K562 (cell line): Measurements from ENCODE around the gene MBD4. TPM values are rescaled to one million over a fixed set of nuclear protein-coding genes. Genes with fewer than 3 reads are reported as not detected.

Source experiments
- BDP1 ChIP-seq: IDR thresholded peaks from 3 replicates; pipeline ENCODE4 v1.6.1; 2011; ENCODE audit not compliant: insufficient read length, insufficient read depth
- CBX1 ChIP-seq: sonication (generic); IDR thresholded peaks from 2 replicates; pipeline ENCODE4 v1.6.1; 2016; ENCODE audit warnings: antibody characterized with exemption, low read depth, mild to moderate bottlenecking
- GATAD2A ChIP-seq: fragments of 450-650 bp; IDR thresholded peaks from 2 replicates; pipeline ENCODE4 v1.6.1; 2017
- HDAC2 ChIP-seq: fragments of 450-650 bp; IDR thresholded peaks from 2 replicates; pipeline ENCODE4 v1.6.1; 2016; ENCODE audit warnings: mild to moderate bottlenecking
- HNRNPUL1 ChIP-seq: fragments of 200-400 bp; formaldehyde crosslinking; IDR thresholded peaks from 2 replicates; pipeline ENCODE4 v1.6.1; 2017; ENCODE audit warnings: low read length
- RBBP5 ChIP-seq: fragments of 200-600 bp; sonication (generic); IDR thresholded peaks from 2 replicates; pipeline ENCODE4 v1.6.1; 2012; ENCODE audit warnings: borderline replicate concordance, mild to moderate bottlenecking, low read length, control low read depth, inconsistent platforms; ENCODE audit not compliant: insufficient read depth, poor library complexity, severe bottlenecking
- RHOXF2B ChIP-seq: fragments of 250-450 bp; sonication (Bioruptor Pico); conservative IDR thresholded peaks from 2 replicates; pipeline ENCODE4 v1.5.1; 2021
- SAFB ChIP-seq: fragments of 200-400 bp; formaldehyde crosslinking; IDR thresholded peaks from 2 replicates; pipeline ENCODE4 v1.6.1; 2017; ENCODE audit warnings: low read depth, low read length, borderline replicate concordance
- SIN3B ChIP-seq: fragments of 450-650 bp; IDR thresholded peaks from 2 replicates; pipeline ENCODE4 v1.6.1; 2017; ENCODE audit warnings: low read depth, mild to moderate bottlenecking, moderate library complexity
- SLC30A9 ChIP-seq: fragments of 250-450 bp; sonication (Bioruptor Pico); IDR thresholded peaks from 2 replicates; pipeline ENCODE4 v1.8.0; 2022; ENCODE audit warnings: mild to moderate bottlenecking, moderate library complexity
- TARDBP ChIP-seq: fragments of 450-650 bp; IDR thresholded peaks from 2 replicates; pipeline ENCODE4 v1.6.1; 2016
- TRIM28 ChIP-seq: fragments of 450-650 bp; IDR thresholded peaks from 2 replicates; pipeline ENCODE4 v1.6.1; 2017
- WHSC1 ChIP-seq: IDR thresholded peaks from one replicate; pipeline ENCODE4 v1.6.1; 2012; ENCODE audit warnings: low read length, control low read depth, inconsistent platforms
- ZNF146 ChIP-seq: IDR thresholded peaks from one replicate; pipeline ENCODE4 v1.6.1; 2018; ENCODE audit warnings: missing compliant biosample characterization; ENCODE audit not compliant: unreplicated experiment
- ZNF239 ChIP-seq: fragments of 250-450 bp; sonication (Bioruptor Pico); IDR thresholded peaks from 2 replicates; pipeline ENCODE4 v1.4.0; 2020; ENCODE audit warnings: mild to moderate bottlenecking
- ZNF384 ChIP-seq: IDR thresholded peaks from 2 replicates; pipeline ENCODE4 v1.6.1; 2012; ENCODE audit warnings: low read depth, low read length, improper control_type of control experiment
- ZNF408 ChIP-seq: fragments of 250-450 bp; sonication (Bioruptor Pico); IDR thresholded peaks from 2 replicates; pipeline ENCODE4 v1.4.0; 2020; ENCODE audit warnings: low read depth, mild to moderate bottlenecking, moderate library complexity
- polyA plus RNA-seq, 8 experiments: library from polyadenylated mRNA; depleted of rRNA in 4 of 8; stranded (reverse) in 5 of 8; unstranded in 3 of 8; fragments of >200 nt; fragmentation: Nextera tagmentation in 2 of 8; fragmentation: Illumina TruSeq in 1 of 8; extraction: Ambion mirVana in 2 of 8; extraction: Trizol in 1 of 8; gene quantifications; 2 replicates each; pipeline versions ENCODE4 v1.2.1 to v1.2.3, GENCODE V29; 2011 to 2014; ENCODE audit warnings: inconsistent platforms in 1 of 8, missing spikeins in 1 of 8
- total RNA-seq, 7 experiments: library from RNA; depleted of rRNA in 6 of 7; stranded (reverse); fragments of >200 nt in 6 of 7; fragmentation: Illumina TruSeq in 2 of 7; extraction: Trizol in 2 of 7; gene quantifications; 2 replicates each; pipeline versions ENCODE4 v1.2.1 to v1.2.3, GENCODE V29; 2011 to 2021; ENCODE audit warnings: low replicate concordance in 1 of 7
- TF ChIP-seq, protein P1 (sequence below): fragments of 450-650 bp; formaldehyde crosslinking; IDR thresholded peaks from 2 replicates; pipeline ENCODE4 v1.4.0; 2022; ENCODE audit warnings: missing genetic modification characterization
- TF ChIP-seq, protein P2 (sequence below): sonication (generic); formaldehyde crosslinking; IDR thresholded peaks from 2 replicates; pipeline ENCODE4 v1.8.0; 2022; ENCODE audit warnings: mild to moderate bottlenecking, missing genetic modification reagents, borderline replicate concordance
- TF ChIP-seq, protein P3 (sequence below): fragments of 250-450 bp; sonication (Bioruptor Pico); IDR thresholded peaks from 2 replicates; pipeline ENCODE4 v1.8.0; 2022; ENCODE audit warnings: moderate library complexity, mild to moderate bottlenecking, inconsistent platforms
- TF ChIP-seq, protein P4 (sequence below): IDR thresholded peaks from 2 replicates; pipeline ENCODE4 v1.6.1; 2011; ENCODE audit warnings: borderline replicate concordance, low read depth, mild to moderate bottlenecking, moderate library complexity, low read length; ENCODE audit not compliant: insufficient read depth, poor library complexity, severe bottlenecking
- TF ChIP-seq, protein P5 (sequence below): fragments of 450-650 bp; IDR thresholded peaks from 2 replicates; pipeline ENCODE4 v1.6.1; 2016; ENCODE audit warnings: borderline replicate concordance

Gene MBD4
- total and polyA plus RNA-seq, 9 of the 15 experiments (the other 6 are each of a cell fraction or from before 2014, with no cell fraction given): 13.3 to 63.9 (median 39.0) TPM

DNA sequence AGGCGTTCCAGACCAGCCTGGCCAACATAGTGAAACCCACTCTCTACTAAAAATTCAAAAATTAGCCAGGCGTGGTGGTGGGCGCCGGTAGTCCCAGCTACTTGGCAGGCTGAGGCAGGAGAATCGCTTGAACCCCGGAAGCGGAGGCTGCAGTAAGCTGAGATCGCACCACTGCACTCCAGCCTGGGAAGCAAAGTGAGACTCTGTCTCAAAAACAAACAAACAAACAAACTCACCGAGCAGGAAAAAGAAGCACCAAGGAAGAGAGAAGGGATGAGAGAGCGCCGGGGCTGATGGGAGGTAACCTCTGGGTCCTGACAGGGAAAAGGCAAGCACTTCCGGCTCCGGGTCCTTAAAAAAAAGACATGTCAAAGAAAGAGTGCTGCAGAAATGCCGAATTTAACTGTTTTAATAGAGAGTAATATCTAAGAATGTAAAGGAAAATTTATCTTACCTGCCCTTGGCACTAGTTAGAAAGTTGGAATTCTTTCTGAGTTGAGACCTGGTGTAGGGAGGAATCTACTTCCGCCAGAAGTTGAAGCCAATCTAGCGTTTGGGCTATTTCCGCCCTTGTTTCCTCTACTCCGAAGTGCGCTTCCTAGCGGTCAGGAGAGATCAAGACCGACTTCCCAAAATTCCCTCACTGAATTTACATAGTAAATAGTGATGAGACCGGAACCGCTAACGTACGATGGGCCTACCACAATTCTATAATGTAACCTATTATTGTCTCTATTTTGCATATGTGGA lies 40.4 kb downstream of the MBD4 start (continued):
- TF ChIP-seq, protein P1, sequence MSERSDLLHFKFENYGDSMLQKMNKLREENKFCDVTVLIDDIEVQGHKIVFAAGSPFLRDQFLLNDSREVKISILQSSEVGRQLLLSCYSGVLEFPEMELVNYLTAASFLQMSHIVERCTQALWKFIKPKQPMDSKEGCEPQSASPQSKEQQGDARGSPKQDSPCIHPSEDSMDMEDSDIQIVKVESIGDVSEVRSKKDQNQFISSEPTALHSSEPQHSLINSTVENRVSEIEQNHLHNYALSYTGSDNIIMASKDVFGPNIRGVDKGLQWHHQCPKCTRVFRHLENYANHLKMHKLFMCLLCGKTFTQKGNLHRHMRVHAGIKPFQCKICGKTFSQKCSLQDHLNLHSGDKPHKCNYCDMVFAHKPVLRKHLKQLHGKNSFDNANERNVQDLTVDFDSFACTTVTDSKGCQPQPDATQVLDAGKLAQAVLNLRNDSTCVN (CRISPR knock-in tag): no peak
- TF ChIP-seq HNRNPUL1: no peak
- no peak for TF ChIP-seq HDAC2
- TF ChIP-seq, protein P2, sequence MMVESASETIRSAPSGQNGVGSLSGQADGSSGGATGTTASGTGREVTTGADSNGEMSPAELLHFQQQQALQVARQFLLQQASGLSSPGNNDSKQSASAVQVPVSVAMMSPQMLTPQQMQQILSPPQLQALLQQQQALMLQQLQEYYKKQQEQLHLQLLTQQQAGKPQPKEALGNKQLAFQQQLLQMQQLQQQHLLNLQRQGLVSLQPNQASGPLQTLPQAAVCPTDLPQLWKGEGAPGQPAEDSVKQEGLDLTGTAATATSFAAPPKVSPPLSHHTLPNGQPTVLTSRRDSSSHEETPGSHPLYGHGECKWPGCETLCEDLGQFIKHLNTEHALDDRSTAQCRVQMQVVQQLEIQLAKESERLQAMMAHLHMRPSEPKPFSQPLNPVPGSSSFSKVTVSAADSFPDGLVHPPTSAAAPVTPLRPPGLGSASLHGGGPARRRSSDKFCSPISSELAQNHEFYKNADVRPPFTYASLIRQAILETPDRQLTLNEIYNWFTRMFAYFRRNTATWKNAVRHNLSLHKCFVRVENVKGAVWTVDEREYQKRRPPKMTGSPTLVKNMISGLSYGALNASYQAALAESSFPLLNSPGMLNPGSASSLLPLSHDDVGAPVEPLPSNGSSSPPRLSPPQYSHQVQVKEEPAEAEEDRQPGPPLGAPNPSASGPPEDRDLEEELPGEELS (CRISPR knock-in tag): no peak
- TF ChIP-seq SAFB: no peak
- TF ChIP-seq CBX1: no peak
- TF ChIP-seq ZNF239 (CRISPR knock-in tag): no peak
- no peak for TF ChIP-seq GATAD2A
- no peak for TF ChIP-seq ZNF384
- TF ChIP-seq TARDBP: no peak
- TF ChIP-seq WHSC1: no peak
- no peak for TF ChIP-seq ZNF408 (CRISPR knock-in tag)
- no peak for TF ChIP-seq SLC30A9 (CRISPR knock-in tag)
- no peak; the same call in 1 of the 2 replicates for TF ChIP-seq SIN3B
- TF ChIP-seq, protein P3, sequence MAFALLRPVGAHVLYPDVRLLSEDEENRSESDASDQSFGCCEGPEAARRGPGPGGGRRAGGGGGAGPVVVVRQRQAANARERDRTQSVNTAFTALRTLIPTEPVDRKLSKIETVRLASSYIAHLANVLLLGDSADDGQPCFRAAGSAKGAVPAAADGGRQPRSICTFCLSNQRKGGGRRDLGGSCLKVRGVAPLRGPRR (CRISPR knock-in tag): no peak
- TF ChIP-seq, protein P4, sequence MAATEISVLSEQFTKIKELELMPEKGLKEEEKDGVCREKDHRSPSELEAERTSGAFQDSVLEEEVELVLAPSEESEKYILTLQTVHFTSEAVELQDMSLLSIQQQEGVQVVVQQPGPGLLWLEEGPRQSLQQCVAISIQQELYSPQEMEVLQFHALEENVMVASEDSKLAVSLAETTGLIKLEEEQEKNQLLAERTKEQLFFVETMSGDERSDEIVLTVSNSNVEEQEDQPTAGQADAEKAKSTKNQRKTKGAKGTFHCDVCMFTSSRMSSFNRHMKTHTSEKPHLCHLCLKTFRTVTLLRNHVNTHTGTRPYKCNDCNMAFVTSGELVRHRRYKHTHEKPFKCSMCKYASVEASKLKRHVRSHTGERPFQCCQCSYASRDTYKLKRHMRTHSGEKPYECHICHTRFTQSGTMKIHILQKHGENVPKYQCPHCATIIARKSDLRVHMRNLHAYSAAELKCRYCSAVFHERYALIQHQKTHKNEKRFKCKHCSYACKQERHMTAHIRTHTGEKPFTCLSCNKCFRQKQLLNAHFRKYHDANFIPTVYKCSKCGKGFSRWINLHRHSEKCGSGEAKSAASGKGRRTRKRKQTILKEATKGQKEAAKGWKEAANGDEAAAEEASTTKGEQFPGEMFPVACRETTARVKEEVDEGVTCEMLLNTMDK: peak; percentile 99
- TF ChIP-seq BDP1: no peak
- TF ChIP-seq TRIM28: no peak
- TF ChIP-seq RHOXF2B (CRISPR knock-in tag): no peak
- TF ChIP-seq, protein P5, sequence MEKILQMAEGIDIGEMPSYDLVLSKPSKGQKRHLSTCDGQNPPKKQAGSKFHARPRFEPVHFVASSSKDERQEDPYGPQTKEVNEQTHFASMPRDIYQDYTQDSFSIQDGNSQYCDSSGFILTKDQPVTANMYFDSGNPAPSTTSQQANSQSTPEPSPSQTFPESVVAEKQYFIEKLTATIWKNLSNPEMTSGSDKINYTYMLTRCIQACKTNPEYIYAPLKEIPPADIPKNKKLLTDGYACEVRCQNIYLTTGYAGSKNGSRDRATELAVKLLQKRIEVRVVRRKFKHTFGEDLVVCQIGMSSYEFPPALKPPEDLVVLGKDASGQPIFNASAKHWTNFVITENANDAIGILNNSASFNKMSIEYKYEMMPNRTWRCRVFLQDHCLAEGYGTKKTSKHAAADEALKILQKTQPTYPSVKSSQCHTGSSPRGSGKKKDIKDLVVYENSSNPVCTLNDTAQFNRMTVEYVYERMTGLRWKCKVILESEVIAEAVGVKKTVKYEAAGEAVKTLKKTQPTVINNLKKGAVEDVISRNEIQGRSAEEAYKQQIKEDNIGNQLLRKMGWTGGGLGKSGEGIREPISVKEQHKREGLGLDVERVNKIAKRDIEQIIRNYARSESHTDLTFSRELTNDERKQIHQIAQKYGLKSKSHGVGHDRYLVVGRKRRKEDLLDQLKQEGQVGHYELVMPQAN: peak; percentile 75; the same call in 1 of the 2 replicates
- TF ChIP-seq RBBP5: no peak
- no peak for TF ChIP-seq ZNF146 (CRISPR knock-in tag)
